ENCODE data around the gene NEDD8.

- TF ChIP-seq CTCF (IDR thresholded peaks at IDR 0.05 in 2 of 3, conservative IDR thresholded peaks at IDR 0.05 in 1 of 3; ENCODE audit: borderline replicate concordance in 1 of 3, insufficient read depth in 1 of 3, low read depth in 2 of 3, low read length in 2 of 3) (no peak), MAX (IDR thresholded peaks at IDR 0.05) (no peak), TCF7L2 (IDR thresholded peaks at IDR 0.05; ENCODE audit: borderline replicate concordance, extremely low read depth, insufficient read depth, insufficient read length) (no peak), POLR2AphosphoS5 (IDR thresholded peaks at IDR 0.05; ENCODE audit: low read depth, low read length) (no peak), EZH2phosphoT487 (IDR thresholded peaks at IDR 0.05; ENCODE audit: borderline replicate concordance) (no peak), EZH2 (IDR thresholded peaks at IDR 0.05) (no peak), CEBPB (IDR thresholded peaks at IDR 0.05; ENCODE audit: low read depth) (no peak), POLR2A (IDR thresholded peaks at IDR 0.05; ENCODE audit: borderline replicate concordance, extremely low read depth, insufficient read depth, insufficient read length) (no peak), FOSL1 (IDR thresholded peaks at IDR 0.05; ENCODE audit: low read depth) (no peak), JUND (IDR thresholded peaks at IDR 0.05) (no peak), SP1 (IDR thresholded peaks at IDR 0.05; ENCODE audit: low read depth) (no peak), REST (IDR thresholded peaks at IDR 0.05; ENCODE audit: low read depth) (no peak)
Measured at GRCh38 chr14:24198814-24199524, 33.2 kb downstream of the NEDD8 start.

Measured in HCT116 (cell line).